Mesenteric fat pad (tissue), 1 donor: ENCODE results near the gene RPS6KB2. TPM values are rescaled to one million over a fixed set of nuclear protein-coding genes. Genes with fewer than 3 reads are reported as not detected.

Experiments used
- DNase-seq: peaks from one replicate; pipeline ENCODE4 v3.0.0-alpha.2; 2020; ENCODE audit warnings: low spot score
- total RNA-seq: library from RNA; stranded (reverse); fragmentation: NEBNext Ultra II Directional; extraction: Animal tissue kit (Norgen Biotek cat#: 25700); gene quantifications from one replicate; pipeline ENCODE4 v1.2.1, GENCODE V29; 2021
- donor health status: DM: yes; HTN: yes; CAD: no.

RPS6KB2 gene
- total RNA-seq, 1 donor from 2014 or later, result 32.4 TPM

GRCh38 chr11:67410369-67410831 lies 17.9 kb upstream of the RPS6KB2 start:
- DNase-seq, result no peak

- DNase-seq, result no peak
Measured at GRCh38 chr11:67410984-67411784, 17.1 kb upstream of the RPS6KB2 start.

GRCh38 chr11:67411785-67412152 lies 16.5 kb upstream of the RPS6KB2 start:
- no peak for DNase-seq

GRCh38 chr11:67412495-67413179 lies 15.7 kb upstream of the RPS6KB2 start:
- no peak for DNase-seq

- DNase-seq, result no peak
Measured at GRCh38 chr11:67413266-67413849, 14.9 kb upstream of the RPS6KB2 start.

GRCh38 chr11:67415501-67416304 lies 12.6 kb upstream of the RPS6KB2 start, which contains the start of gene CARNS1:
TSS of gene CARNS1 (plus strand) at chr11:67415678. CDS start at chr11:67416200, 522 bp downstream.
- DNase-seq, result no peak

- DNase-seq, result no peak
Measured at GRCh38 chr11:67416416-67417335, 11.6 kb upstream of the RPS6KB2 start.

GRCh38 chr11:67417425-67417824 lies 10.9 kb upstream of the RPS6KB2 start:
- no peak for DNase-seq

- no peak for DNase-seq
Measured at GRCh38 chr11:67418476-67419281, 9.6 kb upstream of the RPS6KB2 start.

GRCh38 chr11:67419325-67420049 lies 8.8 kb upstream of the RPS6KB2 start:
- no peak for DNase-seq

GRCh38 chr11:67420147-67420645 lies 8.1 kb upstream of the RPS6KB2 start:
- DNase-seq, result no peak

GRCh38 chr11:67420646-67421429 lies 7.5 kb upstream of the RPS6KB2 start:
- peak; percentile 99 for DNase-seq

- DNase-seq, result no peak
Measured at GRCh38 chr11:67421430-67422031, 6.8 kb upstream of the RPS6KB2 start.

- DNase-seq, result no peak
Measured at GRCh38 chr11:67422891-67423290, 5.4 kb upstream of the RPS6KB2 start.

- no peak for DNase-seq
Measured at GRCh38 chr11:67423466-67423865, 4.8 kb upstream of the RPS6KB2 start.

GRCh38 chr11:67423891-67424613 lies 4.2 kb upstream of the RPS6KB2 start:
- no peak for DNase-seq
